Neuron (in vitro differentiated cells): Measurements from ENCODE around the gene FYCO1.

Experiments used
- H2AFZ ChIP-seq: one replicate; pipeline ENCODE4 v1.6.1; 2013; ENCODE audit warnings: low read depth, mild to moderate bottlenecking, inconsistent platforms, low read length, moderate library complexity
- H3K27me3 ChIP-seq: one replicate; pipeline ENCODE4 v1.6.1; 2013; ENCODE audit warnings: low read length; ENCODE audit not compliant: insufficient read depth
- H3K36me3 ChIP-seq: one replicate; pipeline ENCODE4 v1.6.1; 2013; ENCODE audit warnings: low read length; ENCODE audit not compliant: insufficient read depth
- H3K4me1 ChIP-seq: one replicate; pipeline ENCODE4 v1.6.1; 2013; ENCODE audit warnings: low read length; ENCODE audit not compliant: insufficient read depth
- H3K4me3 ChIP-seq: 2 replicates; pipeline ENCODE4 v1.5.1; 2013; ENCODE audit warnings: mild to moderate bottlenecking, low read length, moderate library complexity
- H3K9me3 ChIP-seq: one replicate; pipeline ENCODE4 v1.6.1; 2013; ENCODE audit warnings: low read length

The FYCO1 gene

DNA sequence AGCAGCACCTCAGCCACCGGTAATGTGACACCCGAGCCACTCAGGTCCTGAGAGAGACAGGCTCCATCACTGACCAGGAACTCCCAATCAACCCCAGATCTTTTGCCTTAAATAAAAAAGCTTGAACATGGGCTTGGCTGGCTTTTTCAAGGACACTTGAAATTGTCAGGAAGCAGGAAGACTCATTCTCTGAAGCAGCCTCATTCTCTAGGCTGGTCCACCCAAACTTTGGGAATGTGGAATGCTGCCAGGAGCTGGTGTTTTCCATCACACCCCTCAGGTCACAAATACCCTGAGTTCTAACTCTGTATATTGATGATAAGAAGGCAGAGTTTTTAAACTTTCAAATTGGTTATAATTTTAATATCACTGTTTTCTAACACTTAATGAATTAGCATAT is 35.3 kb downstream of the FYCO1 start:
- H2AFZ ChIP-seq, result no peak overlapping the region
- H3K4me3 ChIP-seq, result no peak overlapping the region
- no peaks in the 10 kb centered on the region for H3K9me3 ChIP-seq
- no peaks in the 10 kb centered on the region for H3K4me1 ChIP-seq
- H3K27me3 ChIP-seq, result no peaks in the 10 kb centered on the region
- H3K36me3 ChIP-seq, result peaks cover 86% of the 10 kb centered on the region

DNA sequence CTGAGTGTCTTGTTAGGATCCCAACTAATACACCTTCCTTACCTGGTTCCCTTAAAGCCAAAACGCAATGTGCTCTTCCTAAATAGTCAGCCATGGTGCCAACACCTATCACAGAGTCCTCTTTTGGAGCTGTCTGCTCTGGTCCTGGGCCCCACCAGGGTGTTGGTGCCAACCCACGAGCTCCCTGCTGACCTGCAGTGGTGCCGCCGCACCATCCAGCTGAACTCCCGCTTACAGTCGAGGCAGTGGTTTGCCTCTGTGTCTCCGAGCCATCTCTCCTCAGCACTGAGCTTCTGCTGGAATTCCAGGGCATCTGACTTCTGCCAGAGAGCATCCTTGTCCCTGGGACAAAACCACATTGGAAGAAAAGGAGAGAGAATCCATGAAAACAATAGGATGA is 36.4 kb downstream of the FYCO1 start:
- Histone ChIP-seq H2AFZ (no peak overlapping the region), H3K4me3 (no peak overlapping the region), H3K4me1 (no peaks in the 10 kb centered on the region), H3K36me3 (peaks cover 86% of the 10 kb centered on the region), H3K9me3 (no peaks in the 10 kb centered on the region), H3K27me3 (no peaks in the 10 kb centered on the region)

DNA sequence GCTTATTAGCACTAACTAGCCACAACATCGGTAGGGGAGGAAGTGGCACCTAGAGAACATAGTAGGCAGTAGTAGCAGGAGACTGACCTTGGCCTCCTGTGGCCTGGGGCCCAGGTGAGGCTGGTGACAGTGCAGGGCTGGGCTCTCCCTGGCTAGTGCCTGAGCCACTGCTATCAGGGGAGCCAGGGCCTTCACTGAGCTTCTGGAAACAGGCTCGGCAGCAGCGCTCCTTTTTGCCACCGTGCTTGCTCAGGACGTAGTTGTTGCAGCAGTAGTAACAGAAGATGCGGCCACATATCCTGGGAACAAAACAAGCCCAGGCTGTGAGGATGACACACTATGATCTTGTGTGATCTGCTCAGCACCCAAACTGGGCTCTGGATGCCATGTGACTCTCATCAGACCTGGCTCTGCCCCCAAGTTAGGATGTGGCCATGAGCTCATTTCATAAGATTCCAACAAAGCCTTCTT is 37.3 kb downstream of the FYCO1 start:
- no peaks in the 10 kb centered on the region for H3K9me3 ChIP-seq

DNA sequence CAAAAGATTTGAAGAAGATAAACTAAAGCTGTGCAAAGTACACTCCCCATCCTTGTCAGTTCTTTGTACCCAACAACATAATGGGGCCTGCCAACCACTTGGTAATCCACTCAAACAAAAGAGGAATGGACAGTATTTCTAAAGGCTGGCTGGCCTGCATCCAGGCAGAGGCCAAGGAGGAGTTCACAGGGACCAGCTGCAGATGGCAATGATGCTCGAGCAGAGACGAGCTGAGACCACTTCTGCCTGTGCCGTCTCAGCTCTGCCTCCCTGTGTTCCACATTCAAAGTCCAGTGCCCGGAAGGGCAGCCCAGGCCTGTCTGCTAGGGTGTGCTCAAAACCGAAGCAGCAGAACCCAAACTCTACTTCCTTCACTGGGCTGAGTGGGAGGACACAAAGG is 38.0 kb downstream of the FYCO1 start:
- Histone ChIP-seq H3K4me3 (no peak overlapping the region), H3K27me3 (no peaks in the 10 kb centered on the region), H2AFZ (no peak overlapping the region), H3K9me3 (no peaks in the 10 kb centered on the region), H3K36me3 (peaks cover 87% of the 10 kb centered on the region), H3K4me1 (no peaks in the 10 kb centered on the region)

More for the DNA sequence above, 37.3 kb downstream of the FYCO1 start:
- Histone ChIP-seq H3K27me3 (no peaks in the 10 kb centered on the region), H2AFZ (no peak overlapping the region), H3K4me3 (no peak overlapping the region), H3K4me1 (no peaks in the 10 kb centered on the region), H3K36me3 (peaks cover 87% of the 10 kb centered on the region)

GRCh38 chr3:45955706-45956105 is 39.9 kb downstream of the FYCO1 start:
- Histone ChIP-seq H3K9me3 (no peaks in the 10 kb centered on the region), H3K4me3 (no peak overlapping the region), H3K4me1 (no peaks in the 10 kb centered on the region), H2AFZ (no peak overlapping the region), H3K36me3 (peaks cover 90% of the 10 kb centered on the region), H3K27me3 (no peaks in the 10 kb centered on the region)

DNA sequence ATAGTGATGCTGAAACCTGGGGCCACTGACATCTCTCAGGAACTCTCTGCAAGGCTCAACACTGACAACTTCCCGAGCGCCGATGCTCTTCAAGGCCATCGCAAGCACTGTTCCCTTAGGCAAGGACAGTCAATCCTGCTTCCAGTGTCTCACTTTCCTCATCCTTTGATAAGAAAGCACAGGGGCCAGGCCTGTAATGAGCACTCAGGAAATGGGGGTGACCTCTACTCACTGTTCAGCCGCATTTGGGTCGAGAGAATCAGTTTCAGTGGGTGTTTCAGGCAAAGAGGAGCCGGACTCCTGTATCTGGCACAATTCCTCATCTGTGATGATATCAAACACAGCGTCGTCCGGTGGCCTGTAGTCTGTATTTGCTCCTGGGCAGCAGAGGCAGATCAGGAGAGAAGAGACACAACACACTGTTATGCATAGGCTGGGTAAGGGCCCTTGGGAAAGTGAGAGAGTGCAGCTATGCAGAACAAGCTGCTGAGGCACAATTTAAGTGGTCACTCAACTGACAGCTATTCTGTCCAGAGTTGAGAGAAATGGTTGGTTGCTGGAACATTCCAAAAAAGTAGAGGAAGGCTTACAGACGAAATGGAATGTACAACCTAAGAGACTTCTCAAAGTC is 40.5 kb downstream of the FYCO1 start:
- H3K9me3 ChIP-seq, result no peaks in the 10 kb centered on the region
- H3K4me1 ChIP-seq, result no peaks in the 10 kb centered on the region
- H2AFZ ChIP-seq, result no peak overlapping the region
- no peaks in the 10 kb centered on the region for H3K27me3 ChIP-seq
- no peak overlapping the region for H3K4me3 ChIP-seq
- peaks cover 89% of the 10 kb centered on the region for H3K36me3 ChIP-seq

GRCh38 chr3:45954306-45954705 is 41.3 kb downstream of the FYCO1 start:
- H2AFZ ChIP-seq, result no peak overlapping the region
- H3K36me3 ChIP-seq, result peaks cover 90% of the 10 kb centered on the region
- no peak overlapping the region for H3K4me3 ChIP-seq
- H3K9me3 ChIP-seq, result no peaks in the 10 kb centered on the region
- H3K4me1 ChIP-seq, result no peaks in the 10 kb centered on the region
- no peaks in the 10 kb centered on the region for H3K27me3 ChIP-seq

DNA sequence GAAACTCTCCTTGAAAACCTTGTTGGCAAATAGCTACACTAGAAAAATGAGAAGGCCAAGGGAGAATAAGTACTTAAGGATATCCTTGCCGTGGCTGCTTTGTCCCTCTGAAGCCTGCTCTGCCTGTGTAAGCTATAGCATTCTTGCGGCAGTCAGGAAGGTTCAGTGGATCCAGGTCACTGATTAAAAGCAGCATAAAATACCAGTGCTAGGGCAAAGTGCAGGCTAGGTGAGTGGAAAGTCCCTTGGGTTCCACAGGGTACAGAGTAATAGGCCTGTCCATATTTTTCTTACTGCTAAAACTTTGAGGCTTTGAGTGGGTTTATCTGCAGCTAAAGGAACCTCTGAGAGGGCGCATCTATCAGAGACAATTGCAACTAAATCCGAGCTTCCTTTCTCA is 42.1 kb downstream of the FYCO1 start:
- Histone ChIP-seq H3K4me3 (no peak overlapping the region), H3K4me1 (no peaks in the 10 kb centered on the region), H2AFZ (no peak overlapping the region), H3K27me3 (no peaks in the 10 kb centered on the region), H3K36me3 (peaks cover 89% of the 10 kb centered on the region), H3K9me3 (no peaks in the 10 kb centered on the region)

DNA sequence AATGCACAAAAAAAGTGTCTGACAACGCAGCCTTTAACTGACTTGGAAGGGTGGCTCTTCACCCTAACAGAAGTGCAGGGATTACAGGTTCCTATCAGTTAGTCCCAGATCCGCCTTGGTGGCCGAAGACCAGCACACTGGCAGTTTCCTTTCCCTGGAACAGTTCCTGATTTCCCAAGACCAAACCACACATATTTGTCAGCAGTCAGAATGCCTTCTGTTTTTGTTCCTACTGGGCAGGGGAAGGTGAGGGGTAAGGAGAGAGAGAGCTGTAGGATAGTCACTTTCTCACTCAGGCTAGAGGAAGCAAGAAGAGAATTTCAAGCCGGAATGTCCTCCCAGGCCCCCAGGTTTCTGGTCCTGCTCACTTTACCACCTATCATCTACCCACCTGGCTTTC is 43.2 kb downstream of the FYCO1 start:
- H3K4me3 ChIP-seq, result no peak overlapping the region
- H3K36me3 ChIP-seq, result peaks cover 87% of the 10 kb centered on the region
- H3K9me3 ChIP-seq, result no peaks in the 10 kb centered on the region
- no peaks in the 10 kb centered on the region for H3K4me1 ChIP-seq
- H3K27me3 ChIP-seq, result no peaks in the 10 kb centered on the region
- no peak overlapping the region for H2AFZ ChIP-seq

DNA sequence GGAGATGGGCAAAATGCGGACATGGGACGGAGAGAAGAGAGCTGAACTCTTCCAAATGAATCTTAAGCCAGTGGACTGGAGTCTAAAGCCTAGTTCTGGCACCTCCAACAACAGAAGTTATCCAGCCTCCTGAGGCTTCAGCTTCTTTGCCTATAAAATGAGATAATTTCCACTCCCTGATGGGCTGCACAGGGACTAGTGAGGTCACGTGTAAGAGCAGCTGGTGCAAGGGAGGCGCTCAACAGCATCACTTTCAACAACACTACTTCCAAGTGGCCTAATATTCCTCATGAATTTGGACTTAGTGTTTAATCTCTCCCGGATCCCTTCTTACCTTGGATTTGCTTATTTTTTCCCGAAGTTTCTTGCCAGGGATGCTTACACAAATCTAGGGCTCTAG is 43.7 kb downstream of the FYCO1 start:
- peaks cover 87% of the 10 kb centered on the region for H3K36me3 ChIP-seq
- H2AFZ ChIP-seq, result no peak overlapping the region
- H3K4me1 ChIP-seq, result no peaks in the 10 kb centered on the region
- H3K4me3 ChIP-seq, result no peak overlapping the region
- H3K9me3 ChIP-seq, result no peaks in the 10 kb centered on the region
- H3K27me3 ChIP-seq, result no peaks in the 10 kb centered on the region

DNA sequence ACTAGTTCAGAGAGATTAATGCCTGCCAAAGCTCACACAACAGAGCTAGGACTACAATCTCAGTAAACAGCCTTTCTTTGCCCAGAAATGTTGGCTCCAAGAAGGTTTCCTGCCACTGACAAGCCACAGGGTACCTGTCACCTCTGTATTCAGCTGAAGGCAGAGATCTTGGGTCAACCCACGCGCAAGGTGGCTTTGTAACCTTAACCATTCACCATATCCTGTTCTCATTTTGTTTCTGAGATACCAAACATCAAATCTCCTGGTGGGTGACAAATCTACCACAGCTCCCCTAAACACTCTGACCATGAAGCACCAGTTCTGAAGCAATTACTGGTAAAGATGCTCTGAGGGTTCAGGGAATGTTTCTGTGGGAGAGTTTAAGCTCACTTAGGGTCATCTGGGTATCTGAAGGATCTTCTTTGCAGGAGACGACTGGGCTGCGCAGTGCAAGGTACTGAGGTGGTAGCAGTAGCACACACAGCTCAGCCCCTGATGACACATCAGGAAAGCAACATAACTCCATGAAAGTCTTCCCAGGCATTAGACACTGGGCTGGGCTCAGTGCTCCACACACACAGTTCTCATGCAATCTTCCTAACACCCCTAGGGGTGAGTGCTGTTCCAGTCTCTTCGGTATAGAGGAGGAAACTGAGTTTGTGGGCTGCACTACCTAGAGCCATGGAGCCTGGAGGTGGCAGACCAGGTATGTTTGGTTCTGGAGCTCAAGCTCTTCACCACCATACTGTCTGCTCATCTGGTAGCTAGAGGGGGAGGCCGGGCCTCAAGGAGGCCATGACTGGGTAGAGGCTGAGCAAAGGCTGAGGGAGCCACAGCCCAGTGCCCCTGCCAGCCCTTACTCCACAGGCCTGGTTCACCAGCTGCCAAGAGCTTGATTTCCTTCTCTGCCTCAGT is 44.7 kb downstream of the FYCO1 start:
- Histone ChIP-seq H2AFZ (no peak overlapping the region), H3K4me3 (no peak overlapping the region), H3K4me1 (no peaks in the 10 kb centered on the region), H3K9me3 (no peaks in the 10 kb centered on the region), H3K27me3 (no peaks in the 10 kb centered on the region), H3K36me3 (peaks cover 86% of the 10 kb centered on the region)

DNA sequence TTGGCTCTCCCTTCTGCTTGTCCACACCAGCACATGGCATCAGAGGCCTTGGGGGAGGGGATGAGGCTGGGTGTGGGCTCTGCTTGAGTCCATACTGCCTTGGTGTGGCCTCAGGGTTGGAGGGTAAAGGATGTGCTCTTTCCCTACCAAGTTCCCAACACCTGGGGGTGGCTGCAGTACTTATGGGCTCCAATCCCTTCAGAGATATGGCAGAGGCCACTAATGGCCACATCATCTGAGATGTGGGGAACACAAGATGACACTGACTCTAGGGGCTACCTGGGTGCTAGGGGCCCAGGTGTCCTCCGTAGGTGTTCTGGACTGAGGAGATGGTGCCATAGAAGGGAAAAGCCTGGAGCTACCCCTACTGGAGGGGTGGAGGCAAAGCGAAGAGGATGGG is 45.5 kb downstream of the FYCO1 start:
- Histone ChIP-seq H3K4me1 (no peaks in the 10 kb centered on the region), H2AFZ (no peak overlapping the region), H3K36me3 (peaks cover 84% of the 10 kb centered on the region), H3K27me3 (no peaks in the 10 kb centered on the region), H3K4me3 (no peak overlapping the region), H3K9me3 (no peaks in the 10 kb centered on the region)

DNA sequence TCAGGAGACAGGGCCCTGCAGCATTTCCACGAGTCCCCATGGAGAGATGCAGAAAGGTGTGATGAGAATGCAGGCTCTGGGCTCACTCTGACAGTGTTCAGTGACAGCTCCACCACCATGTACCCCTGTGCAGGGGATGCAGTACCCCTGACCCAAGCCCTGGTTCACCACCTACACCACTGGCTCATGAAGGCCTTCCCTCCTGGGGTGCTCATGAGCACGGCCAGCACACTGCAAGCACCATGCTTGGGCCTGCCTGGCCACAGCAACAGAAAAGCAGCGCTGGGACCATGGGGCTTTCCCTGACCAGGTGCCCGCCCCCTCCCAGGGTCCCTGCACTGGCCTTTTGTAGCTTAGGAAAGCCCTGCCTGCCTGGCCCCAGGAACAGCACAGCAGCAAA is 46.2 kb downstream of the FYCO1 start:
- Histone ChIP-seq H3K4me1 (no peaks in the 10 kb centered on the region), H3K27me3 (no peaks in the 10 kb centered on the region), H3K36me3 (peaks cover 78% of the 10 kb centered on the region), H2AFZ (no peak overlapping the region), H3K4me3 (no peak overlapping the region), H3K9me3 (no peaks in the 10 kb centered on the region)
